GM21447 (cell line): Measurements from ENCODE around the gene PRKN.

Source experiments
- ATAC-seq: cut with Tn5 transposase; IDR thresholded peaks from one replicate; pipeline ENCODE4 v1.9.1; 2021; ENCODE audit not compliant: unreplicated experiment

PRKN gene

DNA sequence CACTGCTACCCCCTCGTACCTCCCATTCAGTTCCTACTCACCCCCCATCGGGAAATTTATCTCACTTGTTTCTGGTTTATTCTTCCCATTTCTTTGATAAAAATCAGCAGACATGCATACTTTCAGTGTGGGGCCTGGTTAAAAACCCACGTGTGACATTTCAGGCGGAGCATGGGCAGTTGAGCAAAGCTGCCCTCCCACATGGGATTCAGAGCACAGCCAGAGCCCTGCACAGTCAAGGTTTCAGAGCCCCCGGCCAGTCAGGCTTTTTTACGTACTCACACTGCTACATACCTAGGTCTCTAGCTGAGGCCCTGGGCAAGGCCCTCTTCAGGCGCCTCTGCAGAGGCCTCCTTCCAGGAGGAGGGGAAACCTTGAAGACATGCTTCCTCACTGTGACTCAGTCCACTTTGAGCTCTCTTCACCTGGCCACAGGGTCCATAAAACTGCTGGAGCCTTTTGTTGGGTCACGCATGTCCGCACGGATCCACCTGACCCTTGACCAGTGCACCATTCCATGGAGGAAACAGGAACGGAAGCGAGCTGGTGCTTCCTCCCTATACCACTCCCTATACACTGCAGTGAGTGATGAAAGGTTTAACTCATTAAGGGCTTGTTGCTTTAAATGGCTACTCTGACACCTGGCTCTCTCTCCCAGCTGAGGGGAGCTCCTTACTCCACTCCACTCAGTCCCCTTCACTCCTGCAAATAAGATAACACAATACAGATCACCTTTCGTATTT is 713.3 kb downstream of the PRKN start:
- ATAC-seq = no peak

DNA sequence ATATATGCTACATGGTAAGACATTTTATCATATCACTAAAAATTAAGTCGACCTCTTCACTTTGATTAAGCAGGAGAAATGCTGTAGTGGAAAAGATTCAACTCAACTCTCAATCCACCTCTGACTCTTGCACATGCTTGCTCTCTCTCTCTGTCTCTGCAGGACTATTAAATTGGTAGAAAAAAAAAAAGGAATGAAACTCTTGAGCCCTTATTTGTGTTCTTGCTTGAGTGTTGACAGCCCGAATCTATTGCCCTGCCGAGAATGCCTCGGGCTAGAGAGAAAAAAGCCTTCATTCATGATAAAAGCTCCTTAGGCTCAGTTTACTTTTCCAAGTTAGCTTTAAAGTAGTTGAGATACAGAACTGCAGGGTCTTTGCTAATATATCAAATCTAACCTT is 722.2 kb downstream of the PRKN start:
- no peak for ATAC-seq

DNA sequence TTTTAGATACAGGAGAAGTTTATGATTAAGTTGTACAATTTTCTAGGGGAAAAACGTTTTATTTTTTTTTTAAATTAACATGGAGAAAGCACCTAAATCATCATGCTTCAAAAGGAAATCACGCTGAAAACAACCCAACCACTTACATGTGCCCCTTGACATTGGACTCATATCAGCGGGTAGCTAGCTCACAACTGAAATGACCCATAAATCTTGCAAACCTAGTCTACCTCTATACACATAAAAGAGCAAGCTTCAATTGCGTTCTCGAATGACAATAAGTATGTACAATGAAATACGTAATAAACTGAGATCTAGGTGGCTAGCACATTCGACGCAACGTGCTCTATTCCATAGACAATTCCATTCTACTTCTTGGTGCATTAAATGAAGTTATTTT is 730.8 kb downstream of the PRKN start:
- no peak for ATAC-seq

DNA sequence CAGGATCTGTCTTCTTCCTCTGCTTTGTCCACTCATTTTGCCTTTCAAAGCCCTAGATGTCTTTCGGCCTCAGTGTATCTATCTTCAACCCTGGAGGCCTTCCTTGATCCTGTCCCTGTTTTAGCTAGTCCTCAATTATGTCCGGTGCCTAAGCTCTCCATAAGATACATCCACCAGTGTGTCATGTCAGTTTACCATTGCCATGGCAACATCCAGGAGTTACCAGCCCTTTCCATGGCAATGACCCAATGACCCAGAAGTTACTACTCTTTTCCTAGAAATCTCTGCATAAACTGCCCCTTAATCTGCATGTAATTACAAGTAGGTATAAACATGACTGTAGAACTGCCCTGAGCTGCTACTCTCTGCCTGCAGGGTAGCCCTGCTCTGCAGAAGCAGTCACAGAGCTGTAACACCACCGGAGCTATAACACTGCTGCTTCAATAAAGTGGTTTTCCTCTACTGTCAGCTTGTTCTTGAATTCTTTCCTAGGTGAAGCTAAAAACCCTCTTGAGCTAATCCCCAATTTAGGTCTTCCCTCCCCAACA is 741.6 kb downstream of the PRKN start:
- ATAC-seq = no peak

DNA sequence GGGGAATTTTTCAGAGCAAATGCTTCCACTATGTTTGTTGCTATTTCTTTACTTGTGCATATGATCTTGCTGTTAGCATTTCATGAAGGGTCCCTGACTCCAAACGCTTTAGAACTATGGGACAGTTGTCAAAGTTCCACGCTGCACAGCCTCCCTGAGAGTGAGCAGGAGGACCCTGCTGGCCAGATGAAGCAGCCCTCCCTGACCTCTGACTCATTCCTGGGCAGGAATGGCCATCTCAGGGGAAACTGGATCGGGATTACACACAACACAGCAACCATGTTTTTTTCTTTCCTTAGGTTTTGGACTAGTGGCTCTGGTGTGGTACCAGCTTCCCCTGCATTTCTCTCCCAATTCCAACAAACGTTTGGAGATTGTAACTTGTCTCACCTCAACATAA is 742.9 kb downstream of the PRKN start:
- no peak for ATAC-seq

DNA sequence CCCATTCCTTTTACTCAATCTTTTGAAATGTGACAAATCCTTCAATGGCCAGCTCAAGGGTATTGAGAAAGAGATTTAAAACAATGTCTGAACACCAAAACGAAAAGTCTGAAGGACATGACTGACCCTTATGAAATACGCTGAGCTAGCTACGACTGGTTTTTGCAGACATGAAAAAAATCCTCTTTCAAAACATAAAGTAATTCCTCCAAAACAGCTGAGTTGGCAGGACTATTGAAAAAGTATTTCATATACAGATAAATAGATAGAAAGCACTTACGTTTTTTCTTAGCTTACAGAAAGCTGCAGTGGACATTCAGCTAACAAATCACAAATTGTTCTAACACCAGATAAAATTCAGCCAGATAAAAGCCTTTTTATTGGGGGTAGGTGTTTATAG is 751.0 kb downstream of the PRKN start:
- no peak for ATAC-seq

DNA sequence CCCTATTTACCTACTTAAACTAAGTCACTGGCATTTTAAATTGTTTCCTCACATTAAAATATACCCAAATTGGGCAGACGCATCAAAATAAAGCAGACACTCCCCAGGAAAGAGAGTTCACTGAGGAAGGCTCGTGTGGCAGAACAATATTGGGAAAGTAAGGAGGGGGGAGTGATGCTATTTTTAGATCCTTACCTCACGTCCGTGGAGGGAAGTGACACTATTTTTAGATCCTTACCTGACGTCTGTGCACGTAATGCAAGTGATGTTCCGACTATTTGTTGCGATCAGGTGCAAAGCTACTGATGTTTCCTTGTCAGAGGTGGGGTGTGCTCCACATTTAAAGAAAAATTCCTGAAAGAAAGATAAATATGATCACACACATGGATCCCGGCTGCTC is 754.5 kb downstream of the PRKN start:
- no peak for ATAC-seq

DNA sequence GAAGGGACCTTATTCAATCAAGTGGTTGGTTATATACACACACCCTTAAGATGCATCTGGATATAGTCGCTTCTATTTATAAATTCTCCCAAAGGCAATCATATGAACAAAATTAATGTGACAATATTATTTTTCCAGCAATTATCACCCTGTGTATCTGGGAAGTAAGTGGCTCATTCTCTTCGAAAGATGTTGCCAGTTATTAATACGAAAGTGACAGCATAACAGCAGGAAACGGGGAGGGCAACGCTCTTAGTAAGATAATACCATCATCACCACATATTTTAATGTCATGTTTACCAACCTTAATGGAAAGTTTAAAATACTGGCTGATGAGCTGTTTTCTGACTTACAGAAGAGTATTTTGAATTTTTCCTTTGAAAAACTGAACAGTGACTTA is 756.5 kb downstream of the PRKN start:
- no peak for ATAC-seq

DNA sequence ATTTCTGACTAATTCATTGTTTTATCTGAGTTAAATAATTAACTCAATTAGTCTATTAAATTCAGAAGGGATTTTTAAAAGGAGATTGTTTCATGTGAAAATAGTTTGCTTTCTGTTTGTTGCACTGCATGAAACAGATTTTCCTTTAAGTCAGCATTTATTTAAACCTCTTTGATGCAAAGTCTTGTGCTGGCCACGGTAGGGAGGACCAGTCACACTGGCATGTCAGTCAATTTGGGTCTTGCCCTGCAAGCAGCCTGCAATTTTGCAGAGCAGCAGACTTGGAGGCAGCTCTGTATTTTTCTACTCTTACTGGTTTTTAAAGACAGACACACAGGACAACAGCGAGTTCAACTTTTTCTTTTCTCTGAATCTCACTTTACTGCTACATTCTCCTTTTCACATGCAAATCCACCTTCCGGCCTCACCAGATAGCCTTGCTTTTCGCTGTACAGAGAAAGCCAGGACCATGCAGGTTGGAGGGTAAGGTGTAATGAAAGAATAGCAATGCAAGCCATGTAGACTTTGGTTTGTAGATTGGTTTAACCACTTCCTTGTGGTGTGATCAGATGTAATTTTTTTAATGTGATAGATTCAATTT is 763.8 kb downstream of the PRKN start:
- ATAC-seq = no peak

DNA sequence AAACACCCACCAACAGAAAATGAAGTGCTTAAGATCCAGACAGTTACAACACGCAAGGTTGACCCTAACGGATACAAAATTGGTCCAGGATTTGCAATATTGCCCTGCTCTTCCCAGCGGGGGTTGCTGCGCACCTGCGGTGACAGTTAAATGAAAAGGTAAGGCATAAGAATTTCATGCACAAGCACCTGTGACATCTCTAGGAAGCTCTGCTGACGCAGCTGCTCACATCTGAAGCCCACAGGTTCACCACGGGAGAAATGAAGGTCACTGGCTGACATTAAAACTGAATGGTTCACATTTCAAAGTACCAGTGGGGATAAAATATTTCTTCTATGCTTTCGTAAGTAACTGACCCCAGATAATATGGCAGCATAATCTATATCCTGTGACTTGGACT is 764.4 kb downstream of the PRKN start:
- ATAC-seq = no peak

DNA sequence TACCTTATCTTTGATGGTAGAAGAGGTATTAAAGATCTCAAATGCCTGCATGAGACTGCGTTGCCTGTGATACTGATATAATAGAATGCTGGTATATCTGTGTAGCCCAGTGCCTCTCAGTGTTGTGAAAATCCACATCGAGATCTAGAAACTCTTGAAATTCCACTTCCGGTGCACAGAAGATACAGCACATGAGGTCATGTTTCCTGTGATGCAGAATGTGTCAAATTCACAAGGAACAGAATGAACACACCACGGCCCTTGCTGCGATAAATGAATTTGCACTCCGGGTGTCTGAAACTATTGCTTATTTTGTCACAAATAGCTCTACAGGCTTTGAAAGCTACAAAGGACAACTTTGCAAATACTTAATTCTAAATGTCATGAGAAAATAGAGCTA is 765.8 kb downstream of the PRKN start:
- ATAC-seq = no peak

DNA sequence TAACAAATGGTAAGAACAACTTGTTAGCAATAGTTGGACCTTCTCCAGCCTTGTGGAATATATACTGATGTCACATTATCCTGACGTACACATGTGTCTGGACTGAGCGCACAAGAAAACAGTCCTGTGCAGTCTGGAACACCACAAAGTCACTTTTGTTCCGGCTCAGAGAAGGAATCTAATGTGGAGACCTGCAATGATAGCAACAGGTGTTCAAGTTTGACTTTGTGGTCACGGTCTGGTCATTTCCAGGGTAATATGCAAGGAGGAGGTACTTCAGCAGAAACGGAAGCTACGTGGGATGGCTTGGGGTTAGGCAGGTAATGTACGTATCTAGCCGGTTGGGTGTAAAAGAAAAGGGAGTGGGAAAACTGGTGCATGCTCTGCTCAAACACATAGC is 766.5 kb downstream of the PRKN start:
- no peak for ATAC-seq

DNA sequence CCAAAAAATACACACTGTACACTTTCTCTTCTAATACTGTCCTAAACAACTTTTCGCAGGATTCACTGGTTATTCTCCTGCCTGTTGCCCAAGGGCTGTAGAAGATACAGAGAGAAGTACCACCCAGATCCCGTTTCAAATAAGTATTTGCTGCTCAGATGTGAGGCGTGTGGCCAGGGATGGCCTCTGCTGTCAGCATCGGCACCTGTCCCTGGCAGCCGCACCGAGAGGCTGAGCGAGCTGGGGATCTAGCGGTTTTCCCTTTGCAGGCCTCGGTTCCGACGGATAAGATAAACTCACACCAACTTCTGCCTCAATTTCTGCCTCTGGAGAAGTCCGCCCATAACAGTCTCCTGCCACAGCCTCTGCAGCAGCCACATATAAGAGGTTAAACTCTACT is 768.5 kb downstream of the PRKN start:
- ATAC-seq = no peak

DNA sequence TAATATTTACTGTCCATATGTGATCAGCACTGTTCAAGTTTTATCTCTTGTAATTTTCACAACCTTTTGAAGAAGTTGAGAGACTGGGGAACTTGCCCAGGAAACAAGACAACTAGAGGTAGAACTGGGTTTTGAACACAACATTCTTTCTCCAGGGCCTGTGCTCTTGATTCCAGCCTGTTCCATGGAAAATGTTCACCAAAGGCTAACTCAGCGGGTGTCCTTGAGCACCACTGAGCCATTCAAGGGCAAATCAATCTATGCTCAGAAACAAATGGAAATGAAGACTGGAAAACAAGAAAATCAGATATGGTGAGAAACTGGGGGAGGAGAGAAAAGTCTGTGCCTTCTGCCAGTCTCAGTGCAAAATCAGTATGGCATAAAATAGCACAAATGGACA is 771.5 kb downstream of the PRKN start:
- ATAC-seq = no peak

DNA sequence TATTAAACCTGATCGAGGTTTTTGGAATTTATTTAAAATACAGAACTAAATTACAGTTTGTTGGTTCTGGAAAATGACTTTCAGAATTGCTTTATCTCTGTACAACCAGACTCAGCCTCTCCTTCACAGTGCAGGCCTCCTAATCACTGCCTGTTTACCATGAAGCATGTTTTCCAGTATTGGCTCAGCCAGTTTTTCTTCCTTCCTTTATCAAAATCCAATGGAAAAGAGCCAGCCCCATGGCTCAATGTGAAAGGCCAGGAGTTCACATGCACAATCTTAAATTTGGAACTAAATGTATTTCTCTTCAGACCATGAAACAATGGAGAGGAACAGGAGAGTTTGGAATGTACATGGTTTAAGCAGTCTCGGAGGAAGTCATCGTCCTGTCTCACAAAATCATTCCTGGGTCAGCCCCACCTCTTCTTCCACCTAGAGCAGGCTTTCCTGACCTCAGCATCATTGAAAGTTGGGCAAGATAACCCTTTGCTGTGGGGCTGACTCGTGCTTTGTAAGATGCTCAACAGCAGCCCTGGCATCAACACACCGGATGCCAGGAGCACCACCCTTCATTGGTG is 772.8 kb downstream of the PRKN start:
- ATAC-seq = no peak

DNA sequence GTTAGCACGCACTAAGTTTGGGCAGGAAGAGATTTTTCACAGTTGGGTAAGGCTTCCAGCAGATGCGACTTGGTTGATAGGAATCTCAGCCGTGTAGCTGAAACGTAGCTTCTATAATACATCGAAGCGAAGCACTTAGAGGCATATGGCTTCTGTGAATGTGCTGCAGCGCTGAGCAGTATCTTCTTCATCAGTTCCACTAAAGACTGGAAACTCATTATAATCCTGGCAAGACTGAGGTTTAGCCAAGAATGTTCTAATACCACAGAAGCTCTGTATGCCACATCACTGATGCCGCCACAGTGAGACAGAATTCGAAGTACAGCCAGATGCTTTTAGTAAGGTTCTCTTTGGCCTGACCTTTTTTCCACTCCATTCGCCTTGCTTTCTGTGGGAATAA is 773.5 kb downstream of the PRKN start:
- no peak for ATAC-seq

DNA sequence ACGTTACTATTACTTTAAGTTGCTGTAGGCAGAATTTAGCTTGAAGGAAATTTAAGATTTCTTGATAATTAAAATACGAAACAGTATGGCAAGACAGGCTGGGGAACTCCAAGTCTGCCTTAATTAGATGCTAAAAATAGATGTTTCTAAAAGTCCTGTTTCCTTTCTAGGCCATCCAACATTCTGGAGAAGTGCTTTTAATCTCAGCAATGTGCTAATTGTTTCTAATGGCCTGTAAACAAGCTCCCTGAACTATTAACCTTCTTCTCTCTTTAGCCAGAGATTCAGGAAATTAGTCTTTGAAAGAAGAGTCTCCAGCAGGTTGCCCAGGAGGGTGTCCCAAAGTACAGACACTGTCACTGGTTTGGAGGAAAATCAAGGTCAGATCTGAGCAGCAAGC is 776.4 kb downstream of the PRKN start:
- ATAC-seq = no peak

DNA sequence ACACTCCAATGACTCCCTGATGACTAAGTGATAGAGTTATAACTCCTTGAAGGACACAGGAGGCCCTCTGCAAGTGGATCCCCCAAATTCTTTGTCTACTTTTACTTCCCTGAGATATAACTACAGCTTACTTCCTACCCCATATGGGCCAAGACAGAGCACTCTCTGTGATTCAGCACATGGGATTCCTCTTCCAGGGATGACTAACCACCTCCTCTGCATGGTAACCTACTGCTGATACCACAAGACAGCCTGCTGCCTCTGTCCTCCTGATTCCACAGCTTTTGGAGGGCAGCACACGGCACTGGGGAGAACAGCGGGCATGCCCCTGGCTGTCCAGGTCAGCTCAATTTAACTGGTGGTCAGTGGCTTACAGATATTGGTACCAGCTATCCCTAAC is 778.0 kb downstream of the PRKN start:
- no peak for ATAC-seq

DNA sequence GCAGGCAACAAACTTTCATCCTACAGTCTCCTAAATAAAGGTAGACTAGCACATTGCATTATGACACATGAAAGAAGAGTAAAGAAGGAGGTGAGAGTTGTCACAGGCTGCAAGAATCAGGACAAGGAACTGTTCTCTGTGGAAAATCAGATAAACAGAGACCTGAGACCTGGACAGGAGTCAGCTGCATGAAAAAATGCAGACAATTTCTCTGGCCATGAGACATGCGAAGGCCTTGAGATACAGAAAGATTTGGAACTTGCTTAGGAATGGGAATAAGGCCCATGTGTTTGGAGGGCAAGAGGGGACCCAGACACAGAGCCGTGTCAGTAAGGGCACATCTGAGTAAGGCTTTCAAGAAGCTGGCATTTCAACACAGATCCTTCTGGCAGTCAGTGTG is 779.1 kb downstream of the PRKN start:
- ATAC-seq = no peak

DNA sequence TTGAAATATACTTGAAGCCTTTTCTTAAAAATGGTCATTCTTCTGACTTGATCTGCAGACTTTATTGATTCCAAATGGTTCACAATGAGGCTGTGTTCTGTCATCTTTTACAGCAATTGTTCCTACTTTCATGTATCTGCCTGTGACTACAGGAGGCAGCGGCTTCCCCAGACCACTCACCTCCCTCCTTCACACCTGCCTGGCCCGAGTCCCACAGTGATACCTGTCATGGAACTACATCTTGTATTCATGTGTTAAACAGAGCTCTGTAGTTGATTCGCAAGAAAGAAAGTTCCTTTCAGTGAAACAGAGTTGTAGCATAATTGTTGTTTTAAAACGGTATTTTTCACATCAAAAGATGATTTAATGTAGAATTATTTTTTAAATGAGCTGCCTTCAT is 780.2 kb downstream of the PRKN start:
- no peak for ATAC-seq

DNA sequence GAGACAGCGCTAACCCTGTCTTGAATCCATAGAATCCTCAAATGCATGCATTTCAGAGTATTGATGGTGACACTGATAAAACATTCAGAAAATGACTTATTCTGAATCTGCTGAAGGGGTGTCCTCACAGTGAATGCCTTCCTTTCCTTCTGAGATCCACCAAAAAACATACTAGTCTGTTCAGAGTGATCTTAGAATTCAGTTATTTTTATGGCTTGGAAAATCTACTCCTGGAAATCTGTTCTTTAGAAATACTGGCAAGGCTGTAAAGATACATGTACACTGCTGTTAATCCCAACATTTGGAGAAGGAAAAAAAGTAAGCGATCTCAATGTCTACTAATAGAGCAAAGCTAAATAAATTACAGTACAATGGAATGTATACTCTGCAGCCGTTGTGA is 781.1 kb downstream of the PRKN start:
- no peak for ATAC-seq

DNA sequence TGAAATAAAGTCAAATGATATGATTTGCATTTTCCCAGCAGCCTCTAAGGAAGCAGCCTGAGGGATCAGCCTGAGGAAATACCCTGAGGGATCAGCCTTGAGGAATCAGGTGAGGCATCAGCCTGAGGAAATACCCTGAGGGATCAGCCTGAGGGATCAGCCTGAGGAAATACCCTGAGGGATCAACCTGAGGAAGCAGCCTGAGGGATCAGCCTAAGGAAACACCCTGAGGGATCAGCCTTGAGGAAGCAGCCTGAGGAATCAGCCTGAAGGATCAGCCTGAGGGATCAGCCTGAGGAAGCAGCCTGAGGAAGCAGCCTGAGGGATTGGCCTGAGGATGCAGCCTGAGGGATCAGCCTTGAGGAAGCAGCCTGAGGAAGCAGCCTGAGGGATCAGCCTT is 784.0 kb downstream of the PRKN start:
- ATAC-seq = no peak

DNA sequence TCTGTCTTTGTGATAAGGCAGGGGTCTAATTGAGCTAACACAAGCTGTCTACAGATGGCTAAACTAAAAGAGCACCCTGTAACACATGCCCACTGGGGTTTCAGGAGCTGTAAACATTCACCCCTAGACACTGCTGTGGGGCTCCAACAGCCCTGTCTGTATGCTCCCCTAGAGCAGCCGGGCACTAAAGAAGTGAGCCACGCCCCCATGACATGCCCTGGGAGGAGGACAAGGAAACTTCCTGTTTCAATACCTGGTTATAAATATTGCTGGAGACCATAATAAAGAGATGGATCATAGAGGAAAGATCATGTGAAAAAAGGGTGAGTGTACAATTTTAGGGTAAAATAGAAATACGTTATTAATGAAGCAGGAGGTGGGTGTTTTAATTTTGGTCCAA is 786.0 kb downstream of the PRKN start:
- no peak for ATAC-seq
